Sigmoid colon (tissue), 7 donors: ENCODE results near the gene CNOT3. TPM values are rescaled to one million over a fixed set of nuclear protein-coding genes. Genes with fewer than 3 reads are reported as not detected.
"Not testable (repeated sequence)": the region's sequence is repeated elsewhere in the genome, so short reads cannot be mapped to it uniquely, and the experiment has no call there.

Source experiments
- DNase-seq: peaks from one replicate; pipeline ENCODE4 v3.0.0-alpha.2; 2019
- H3K27ac ChIP-seq, 4 donors: fragments of 200-600 bp; sonication (generic); one replicate each; pipeline ENCODE4 v1.5.1; 2016 to 2019; ENCODE audit warnings: mild to moderate bottlenecking in 1 of 4
- H3K27me3 ChIP-seq, 3 donors: fragments of 200-600 bp; sonication (generic); one replicate each; pipeline ENCODE4 v1.5.1; 2019; ENCODE audit warnings: mild to moderate bottlenecking in 1 of 3
- H3K36me3 ChIP-seq, 4 donors: fragments of 200-600 bp; sonication (generic); one replicate each; pipeline ENCODE4 v1.5.1; 2016 to 2019
- H3K4me1 ChIP-seq, 4 donors: fragments of 200-600 bp; sonication (generic); one replicate each; pipeline ENCODE4 v1.5.1; 2017 to 2019
- H3K4me3 ChIP-seq, 4 donors: fragments of 200-600 bp; sonication (generic); one replicate each; pipeline ENCODE4 v1.5.1; 2017 to 2019; ENCODE audit warnings: mild to moderate bottlenecking in 2 of 4, moderate library complexity in 1 of 4
- H3K9me3 ChIP-seq, 4 donors: fragments of 200-600 bp in 3 of 4; sonication (generic) in 3 of 4; one replicate each; pipeline versions ENCODE4 v1.5.1 to v1.6.1; 2013 to 2019
- EP300 ChIP-seq, 4 donors: sonication (generic); formaldehyde crosslinking; IDR thresholded peaks; one replicate each; pipeline ENCODE4 v1.6.1; 2017; ENCODE audit warnings: antibody characterized with exemption in 4 of 4
- POLR2A ChIP-seq, 2 donors: fragments of 450-650 bp; IDR thresholded peaks; one replicate each; pipeline ENCODE4 v1.6.1; 2016; ENCODE audit warnings: antibody characterized with exemption in 2 of 2, mild to moderate bottlenecking in 2 of 2, moderate library complexity in 2 of 2
- POLR2AphosphoS5 ChIP-seq, 4 donors: sonication (generic); formaldehyde crosslinking; IDR thresholded peaks; one replicate each; pipeline ENCODE4 v1.6.1; 2017; ENCODE audit warnings: antibody characterized with exemption in 4 of 4
- WGBS, 2 donors: extraction: QIAGEN DNeasy Blood & Tissue Kit; methylation state at CpG; one replicate each; pipeline ENCODE4 v1.1.7; 2013; 5-methylcytosine and 5-hydroxymethylcytosine counted together
- intact Hi-C: fragments of 100-400 bp; cut with DNase I; formaldehyde crosslinking; loops from one replicate; pipeline ENCODE4 v1.15.1; 2023
- polyA plus RNA-seq, 3 donors: library from polyadenylated mRNA; stranded (reverse); fragments of 200-250 nt; gene quantifications; one replicate each; pipeline ENCODE4 v1.2.3, GENCODE V29; 2013
- total RNA-seq, 4 donors: library from RNA; depleted of rRNA; stranded (reverse); fragments of >200 nt; gene quantifications; one replicate each; pipeline ENCODE4 v1.1.0, GENCODE V29; 2016
- TF ChIP-seq, protein P1 (sequence below), 4 experiments: fragments of 450-650 bp in 3 of 4; fragments of 200-600 bp in 1 of 4; IDR thresholded peaks; one replicate each; pipeline ENCODE4 v1.5.1; 2016 to 2019; ENCODE audit warnings: antibody characterized with exemption in 4 of 4, mild to moderate bottlenecking in 3 of 4, moderate library complexity in 2 of 4
- donor health status: healthy with polysubstance abuse.
- donor health status: Bipolar disorder and iron deficiency.
- donor health status: healthy.

The CNOT3 gene
- total and polyA plus RNA-seq, 7 donors, result 11.8 to 32.9 (median 19.8) TPM

DNA sequence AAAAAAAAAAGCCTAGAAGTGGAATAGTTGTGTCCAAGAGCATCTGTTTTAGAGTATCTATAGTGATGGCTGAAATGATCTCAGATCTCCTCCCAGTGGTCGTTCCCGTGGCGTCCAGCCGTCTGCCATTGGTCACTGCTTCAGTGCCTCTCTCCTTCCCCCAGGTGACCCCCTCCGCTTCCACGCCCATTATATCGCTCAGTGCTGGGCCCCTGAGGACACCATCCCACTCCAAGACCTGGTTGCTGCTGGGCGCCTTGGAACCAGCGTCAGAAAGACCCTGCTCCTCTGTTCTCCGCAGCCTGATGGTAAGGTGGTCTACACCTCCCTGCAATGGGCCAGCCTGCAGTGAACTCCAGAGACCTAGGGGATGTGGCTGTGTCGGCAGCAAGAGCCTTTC is 55.4 kb downstream of the CNOT3 start:
- intact Hi-C loops, result loop anchor here (10.0 kb wide), 1 partner anchor 922 kb away; the partner anchor contains the start of gene PPP1R12C
- DNase-seq, result no peak
- no peaks in the 10 kb centered on the region for H3K27me3 ChIP-seq
- peaks cover 0 to 16% (median 4%) of the 10 kb centered on the region in 4 donors for H3K36me3 ChIP-seq
- H3K4me3 ChIP-seq, result no peak overlapping the region
- WGBS, 2 donors, result 94 to 96% methylated on average over 11 of the region's 11 CpGs
- no peaks in the 10 kb centered on the region for H3K9me3 ChIP-seq
- H3K27ac ChIP-seq, result peak overlapping the region in 2 of 4 donors; percentile 94 to 97
- H3K4me1 ChIP-seq, result peaks cover 0 to 27% (median 24%) of the 10 kb centered on the region in 4 donors
- TF ChIP-seq, protein P1, sequence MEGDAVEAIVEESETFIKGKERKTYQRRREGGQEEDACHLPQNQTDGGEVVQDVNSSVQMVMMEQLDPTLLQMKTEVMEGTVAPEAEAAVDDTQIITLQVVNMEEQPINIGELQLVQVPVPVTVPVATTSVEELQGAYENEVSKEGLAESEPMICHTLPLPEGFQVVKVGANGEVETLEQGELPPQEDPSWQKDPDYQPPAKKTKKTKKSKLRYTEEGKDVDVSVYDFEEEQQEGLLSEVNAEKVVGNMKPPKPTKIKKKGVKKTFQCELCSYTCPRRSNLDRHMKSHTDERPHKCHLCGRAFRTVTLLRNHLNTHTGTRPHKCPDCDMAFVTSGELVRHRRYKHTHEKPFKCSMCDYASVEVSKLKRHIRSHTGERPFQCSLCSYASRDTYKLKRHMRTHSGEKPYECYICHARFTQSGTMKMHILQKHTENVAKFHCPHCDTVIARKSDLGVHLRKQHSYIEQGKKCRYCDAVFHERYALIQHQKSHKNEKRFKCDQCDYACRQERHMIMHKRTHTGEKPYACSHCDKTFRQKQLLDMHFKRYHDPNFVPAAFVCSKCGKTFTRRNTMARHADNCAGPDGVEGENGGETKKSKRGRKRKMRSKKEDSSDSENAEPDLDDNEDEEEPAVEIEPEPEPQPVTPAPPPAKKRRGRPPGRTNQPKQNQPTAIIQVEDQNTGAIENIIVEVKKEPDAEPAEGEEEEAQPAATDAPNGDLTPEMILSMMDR (IDR thresholded peaks at IDR 0.05), result no peak
- TF ChIP-seq POLR2AphosphoS5 (IDR thresholded peaks at IDR 0.05), result no peak
- TF ChIP-seq EP300 (IDR thresholded peaks at IDR 0.05), result no peak
- no peak for TF ChIP-seq POLR2A (IDR thresholded peaks at IDR 0.05)

DNA sequence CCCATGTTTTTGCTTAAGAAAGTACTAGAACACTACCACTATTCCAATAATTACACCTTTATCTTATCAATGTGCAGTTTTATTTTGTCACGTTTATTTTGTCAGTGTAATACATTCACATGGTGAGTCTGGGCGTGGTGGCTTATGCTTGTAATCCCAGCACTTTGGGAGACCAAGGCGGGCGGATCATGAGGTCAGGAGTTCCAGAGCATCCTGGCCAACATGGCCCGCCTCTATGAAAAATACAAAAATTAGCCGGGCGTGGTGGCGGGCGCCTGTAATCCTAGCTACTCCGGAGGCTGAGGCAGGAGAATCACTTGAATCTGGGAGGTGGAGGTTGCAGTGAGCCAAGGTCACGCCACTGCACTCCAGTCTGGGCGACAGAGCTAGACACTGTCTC is 56.9 kb downstream of the CNOT3 start:
- not testable (repeated sequence) for H3K27me3 ChIP-seq, H3K9me3 ChIP-seq, H3K27ac ChIP-seq, H3K4me3 ChIP-seq, DNase-seq
- peaks cover 0 to 16% (median 4%) of the 10 kb centered on the region in 4 donors for H3K36me3 ChIP-seq
- 89 to 94% methylated on average over 12 of the region's 12 CpGs for WGBS, 2 donors
- peaks cover 0 to 15% (median 14%) of the 10 kb centered on the region in 4 donors for H3K4me1 ChIP-seq
- intact Hi-C loops, result loop anchor here (10.0 kb wide), 1 partner anchor 920 kb away; the partner anchor contains the start of gene PPP1R12C

DNA sequence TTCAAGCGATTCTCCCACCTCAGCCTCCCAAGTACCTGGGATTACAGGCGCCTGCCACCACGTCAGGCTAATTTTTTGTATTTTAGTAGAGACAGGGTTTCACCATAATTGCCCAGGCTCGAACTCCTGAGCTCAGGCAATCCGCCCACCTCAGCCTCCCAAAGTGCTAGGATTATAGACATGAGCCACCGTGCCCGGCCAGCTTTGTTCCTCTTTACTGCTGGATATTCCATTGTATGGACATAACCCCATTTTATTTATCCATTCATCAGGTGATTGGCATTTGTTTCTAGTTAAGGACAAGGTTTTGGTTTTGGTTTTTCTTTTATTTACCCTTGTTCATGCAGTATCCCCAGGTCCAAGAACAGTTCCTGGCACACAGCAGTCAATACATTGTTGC is 59.0 kb downstream of the CNOT3 start:
- 97% methylated on average over 7 of the region's 7 CpGs for WGBS, 2 donors
- H3K9me3 ChIP-seq, result no peaks in the 10 kb centered on the region
- H3K4me1 ChIP-seq, result peaks cover 0 to 21% (median 20%) of the 10 kb centered on the region in 4 donors
- intact Hi-C loops, result loop anchor here (10.0 kb wide), 1 partner anchor 918 kb away; the partner anchor contains the start of gene PPP1R12C
- H3K36me3 ChIP-seq, result peaks cover 0 to 17% (median 4%) of the 10 kb centered on the region in 4 donors
- DNase-seq, result no peak
- no peaks in the 10 kb centered on the region for H3K27me3 ChIP-seq
- no peak overlapping the region for H3K4me3 ChIP-seq
- no peak overlapping the region for H3K27ac ChIP-seq
- no peak for TF ChIP-seq EP300 (IDR thresholded peaks at IDR 0.05)
- TF ChIP-seq POLR2A (IDR thresholded peaks at IDR 0.05), result no peak
- TF ChIP-seq, protein P1 (IDR thresholded peaks at IDR 0.05), result no peak
- no peak for TF ChIP-seq POLR2AphosphoS5 (IDR thresholded peaks at IDR 0.05)

DNA sequence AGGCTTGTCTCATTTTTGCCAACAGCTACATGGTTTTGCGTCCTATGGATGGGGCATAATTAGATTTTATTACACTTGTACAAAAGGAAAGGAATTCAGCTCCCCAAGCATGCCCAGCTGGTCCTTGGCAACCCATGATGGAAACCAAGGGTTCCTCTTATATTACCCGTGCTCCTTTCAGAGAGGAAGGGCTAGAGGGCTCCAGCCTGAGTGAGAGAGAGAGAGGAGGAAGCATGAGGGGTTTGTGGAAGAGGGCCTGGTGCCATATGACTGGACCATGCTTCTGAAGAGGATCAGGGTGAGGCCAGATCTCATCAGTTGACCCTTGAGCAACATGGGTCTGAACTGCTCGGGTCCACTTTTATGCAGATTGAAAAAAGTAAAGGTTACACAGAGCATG is 59.6 kb downstream of the CNOT3 start:
- no peak overlapping the region for H3K27ac ChIP-seq
- 79 to 87% methylated on average over 3 of the region's 3 CpGs for WGBS, 2 donors
- TF ChIP-seq, protein P1 (IDR thresholded peaks at IDR 0.05), result no peak
- no peak for TF ChIP-seq POLR2A (IDR thresholded peaks at IDR 0.05)
- no peak for TF ChIP-seq EP300 (IDR thresholded peaks at IDR 0.05)
- no peak for TF ChIP-seq POLR2AphosphoS5 (IDR thresholded peaks at IDR 0.05)
- intact Hi-C loops, result loop anchor here (10.0 kb wide), 1 partner anchor 918 kb away; the partner anchor contains the start of gene PPP1R12C
- H3K36me3 ChIP-seq, result peaks cover 0 to 23% (median 4%) of the 10 kb centered on the region in 4 donors
- peaks cover 0 to 21% (median 20%) of the 10 kb centered on the region in 4 donors for H3K4me1 ChIP-seq
- H3K4me3 ChIP-seq, result no peak overlapping the region
- H3K27me3 ChIP-seq, result no peaks in the 10 kb centered on the region
- H3K9me3 ChIP-seq, result no peaks in the 10 kb centered on the region
- DNase-seq, result no peak

DNA sequence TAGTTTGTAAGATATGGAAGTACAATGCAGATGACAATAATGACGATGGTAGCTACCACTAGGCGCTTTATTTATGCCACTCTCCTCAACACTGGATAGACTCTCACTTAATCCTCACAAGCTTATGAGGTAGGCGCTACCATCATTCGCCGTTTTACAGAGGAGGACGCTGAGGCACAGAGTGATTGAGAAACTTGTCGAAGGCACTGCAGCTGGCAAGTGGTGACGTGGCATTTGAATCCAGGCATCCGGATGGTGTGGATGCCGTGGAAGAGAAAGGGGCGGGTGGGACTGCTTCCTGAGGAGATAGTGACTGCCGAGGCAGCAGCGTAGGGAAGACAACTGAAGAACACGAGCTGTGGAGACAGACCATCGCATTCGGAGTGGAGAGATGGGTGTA is 61.8 kb downstream of the CNOT3 start:
- 96 to 97% methylated on average over 16 of the region's 16 CpGs for WGBS, 2 donors
- no peaks in the 10 kb centered on the region for H3K27me3 ChIP-seq
- no peak overlapping the region for H3K4me3 ChIP-seq
- DNase-seq, result no peak
- peaks cover 0 to 39% (median 38%) of the 10 kb centered on the region in 4 donors for H3K4me1 ChIP-seq
- no peaks in the 10 kb centered on the region for H3K9me3 ChIP-seq
- intact Hi-C loops, result loop anchor here (10.0 kb wide), 1 partner anchor 915 kb away; the partner anchor contains the start of gene PPP1R12C
- TF ChIP-seq POLR2AphosphoS5 (IDR thresholded peaks at IDR 0.05) (no peak), POLR2A (IDR thresholded peaks at IDR 0.05) (no peak), EP300 (IDR thresholded peaks at IDR 0.05) (no peak)
- TF ChIP-seq, protein P1 (IDR thresholded peaks at IDR 0.05), result no peak
- peaks cover 8 to 30% (median 18%) of the 10 kb centered on the region in 4 donors for H3K36me3 ChIP-seq
- peak overlapping the region in 1 of 4 donors; percentile 90 for H3K27ac ChIP-seq
